ENCODE measurements around the gene CACNA1C.

- TF ChIP-seq EP300 (IDR thresholded peaks at IDR 0.05) (no peak), CTCF (IDR thresholded peaks at IDR 0.05) (no peak), POLR2A (IDR thresholded peaks at IDR 0.05) (no peak), POLR2AphosphoS5 (IDR thresholded peaks at IDR 0.05) (no peak)
Observed at GRCh38 chr12:2652011-2652400, 599.2 kb downstream of the CACNA1C start.

Measured in suprapubic skin (tissue), 4 donors.